ENCODE results near the gene CHRNE. TPM values are rescaled to one million over a fixed set of nuclear protein-coding genes. Genes with fewer than 3 reads are reported as not detected.

CHRNE gene
- total RNA-seq, 4 donors from 2014 or later: 0.50 to 3.6 (median 1.5) TPM

DNA sequence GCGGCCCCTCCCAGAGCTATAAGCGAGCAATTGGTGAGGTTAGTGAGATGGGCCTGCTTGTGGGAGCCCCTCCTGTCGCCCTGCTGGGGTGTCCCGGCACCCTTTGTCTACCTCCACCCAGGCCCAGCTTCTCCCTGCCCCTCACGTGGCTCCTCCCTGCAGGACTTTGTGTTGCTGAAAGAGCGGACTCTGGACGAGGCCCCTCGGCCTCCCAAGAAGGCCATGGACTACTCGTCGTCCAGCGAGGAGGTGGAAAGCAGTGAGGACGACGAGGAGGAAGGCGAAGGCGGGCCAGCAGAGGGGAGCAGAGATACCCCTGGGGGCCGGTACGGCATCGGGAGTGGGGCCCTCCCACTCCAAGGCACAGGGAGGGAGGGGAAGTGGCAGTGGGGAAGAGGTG lies 9.6 kb downstream of the CHRNE start:
- ATAC-seq (ENCODE audit: low FRiP score) (no peak), DNase-seq (ENCODE audit: low spot score) (no peak)
- TF ChIP-seq, protein P1, sequence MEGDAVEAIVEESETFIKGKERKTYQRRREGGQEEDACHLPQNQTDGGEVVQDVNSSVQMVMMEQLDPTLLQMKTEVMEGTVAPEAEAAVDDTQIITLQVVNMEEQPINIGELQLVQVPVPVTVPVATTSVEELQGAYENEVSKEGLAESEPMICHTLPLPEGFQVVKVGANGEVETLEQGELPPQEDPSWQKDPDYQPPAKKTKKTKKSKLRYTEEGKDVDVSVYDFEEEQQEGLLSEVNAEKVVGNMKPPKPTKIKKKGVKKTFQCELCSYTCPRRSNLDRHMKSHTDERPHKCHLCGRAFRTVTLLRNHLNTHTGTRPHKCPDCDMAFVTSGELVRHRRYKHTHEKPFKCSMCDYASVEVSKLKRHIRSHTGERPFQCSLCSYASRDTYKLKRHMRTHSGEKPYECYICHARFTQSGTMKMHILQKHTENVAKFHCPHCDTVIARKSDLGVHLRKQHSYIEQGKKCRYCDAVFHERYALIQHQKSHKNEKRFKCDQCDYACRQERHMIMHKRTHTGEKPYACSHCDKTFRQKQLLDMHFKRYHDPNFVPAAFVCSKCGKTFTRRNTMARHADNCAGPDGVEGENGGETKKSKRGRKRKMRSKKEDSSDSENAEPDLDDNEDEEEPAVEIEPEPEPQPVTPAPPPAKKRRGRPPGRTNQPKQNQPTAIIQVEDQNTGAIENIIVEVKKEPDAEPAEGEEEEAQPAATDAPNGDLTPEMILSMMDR (IDR thresholded peaks at IDR 0.05): no peak

DNA sequence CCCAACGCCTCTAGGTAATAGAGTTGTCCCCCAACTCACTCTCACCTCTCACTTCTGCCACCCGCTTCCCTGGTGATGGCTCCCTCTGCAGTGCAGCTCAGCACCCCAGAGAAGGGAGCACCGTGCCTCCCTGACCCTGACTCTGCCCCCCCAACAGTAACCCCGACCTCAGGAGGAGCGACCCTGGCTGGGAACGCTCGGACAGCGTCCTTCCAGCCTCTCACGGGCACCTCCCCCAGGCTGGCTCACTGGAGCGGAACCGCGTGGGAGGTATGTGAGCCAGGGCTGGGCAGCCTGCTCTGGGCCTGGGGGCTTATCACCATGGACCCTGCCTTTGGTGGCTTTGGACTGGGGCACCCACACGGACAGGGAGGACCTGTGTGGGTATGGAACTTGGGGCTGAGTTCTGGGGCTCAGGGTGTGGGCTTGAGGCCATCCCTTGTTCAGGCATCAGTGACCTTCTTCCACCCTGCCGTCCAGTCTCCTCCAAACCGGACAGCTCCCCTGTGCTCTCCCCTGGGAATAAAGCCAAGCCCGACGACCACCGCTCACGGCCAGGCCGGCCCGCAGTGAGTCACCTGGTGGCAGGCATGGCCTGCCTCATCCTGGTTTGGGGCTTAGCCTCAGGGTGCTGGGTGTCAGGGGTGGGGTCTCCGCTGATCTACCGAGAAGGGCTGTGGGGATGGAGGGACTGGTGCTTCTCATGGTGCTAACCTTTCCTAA lies 10.2 kb downstream of the CHRNE start:
- DNase-seq (ENCODE audit: low spot score) (no peak), ATAC-seq (ENCODE audit: low FRiP score) (no peak)
- TF ChIP-seq, protein P1 (IDR thresholded peaks at IDR 0.05): no peak

DNA sequence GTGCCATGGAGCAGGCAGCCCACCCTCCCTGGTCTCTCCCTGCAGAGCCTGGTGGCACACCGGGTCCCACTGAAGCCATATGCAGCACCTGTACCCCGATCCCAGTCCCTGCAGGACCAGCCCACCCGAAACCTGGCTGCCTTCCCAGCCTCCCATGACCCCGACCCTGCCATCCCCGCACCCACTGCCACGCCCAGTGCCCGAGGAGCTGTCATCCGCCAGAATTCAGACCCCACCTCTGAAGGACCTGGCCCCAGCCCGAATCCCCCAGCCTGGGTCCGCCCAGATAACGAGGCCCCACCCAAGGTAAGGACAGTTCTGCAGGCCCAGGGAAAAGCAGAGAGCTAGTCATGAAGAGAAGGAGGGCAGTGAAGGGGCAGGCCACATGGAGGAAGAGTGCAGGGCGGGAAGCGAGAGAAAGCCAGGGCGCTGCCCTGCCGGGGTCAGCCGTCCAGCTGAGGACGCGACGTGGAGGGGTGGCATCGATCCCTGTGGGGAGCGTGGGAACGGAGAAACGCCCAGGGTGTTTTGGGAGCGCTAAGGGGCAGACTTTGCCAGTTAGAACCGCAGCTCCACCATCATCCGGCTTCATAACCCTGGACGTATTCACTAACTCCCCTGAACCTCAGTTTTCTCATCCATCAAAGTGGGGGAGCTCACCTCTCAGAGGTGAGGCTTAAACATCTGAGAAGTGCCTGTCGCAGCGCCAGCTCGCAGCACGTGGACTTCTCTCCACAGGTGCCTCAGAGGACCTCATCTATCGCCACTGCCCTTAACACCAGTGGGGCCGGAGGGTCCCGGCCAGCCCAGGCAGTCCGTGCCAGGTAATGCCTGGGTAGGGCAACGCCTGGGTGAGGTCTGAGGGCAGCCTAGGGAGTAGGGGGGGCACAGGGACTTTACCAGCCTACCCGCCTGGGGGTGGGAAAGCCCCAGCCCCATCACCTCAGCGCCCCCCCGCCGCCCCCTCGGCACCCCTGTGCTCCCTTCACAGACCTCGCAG lies 11.2 kb downstream of the CHRNE start:
- DNase-seq (ENCODE audit: low spot score) (no peak), ATAC-seq (ENCODE audit: low FRiP score) (no peak)
- TF ChIP-seq, protein P1 (IDR thresholded peaks at IDR 0.05): no peak

DNA sequence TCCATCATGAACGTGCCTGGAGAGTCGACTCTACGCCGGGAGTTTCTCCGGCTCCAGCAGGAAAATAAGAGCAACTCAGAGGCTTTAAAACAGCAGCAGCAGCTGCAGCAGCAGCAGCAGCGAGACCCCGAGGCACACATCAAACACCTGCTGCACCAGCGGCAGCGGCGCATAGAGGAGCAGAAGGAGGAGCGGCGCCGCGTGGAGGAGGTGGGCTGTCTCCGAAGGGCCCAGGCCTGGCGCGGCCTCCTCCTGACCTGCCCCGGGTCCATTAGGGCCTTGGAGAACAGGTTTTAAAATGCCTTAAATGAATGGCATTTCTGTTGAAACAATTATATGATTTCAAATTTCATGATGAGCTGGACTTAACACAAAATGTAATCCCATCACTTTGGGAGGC lies 15.3 kb downstream of the CHRNE start:
- no peak for DNase-seq (ENCODE audit: low spot score)
- TF ChIP-seq, protein P1 (IDR thresholded peaks at IDR 0.05): no peak
- no peak for ATAC-seq (ENCODE audit: low FRiP score)

DNA sequence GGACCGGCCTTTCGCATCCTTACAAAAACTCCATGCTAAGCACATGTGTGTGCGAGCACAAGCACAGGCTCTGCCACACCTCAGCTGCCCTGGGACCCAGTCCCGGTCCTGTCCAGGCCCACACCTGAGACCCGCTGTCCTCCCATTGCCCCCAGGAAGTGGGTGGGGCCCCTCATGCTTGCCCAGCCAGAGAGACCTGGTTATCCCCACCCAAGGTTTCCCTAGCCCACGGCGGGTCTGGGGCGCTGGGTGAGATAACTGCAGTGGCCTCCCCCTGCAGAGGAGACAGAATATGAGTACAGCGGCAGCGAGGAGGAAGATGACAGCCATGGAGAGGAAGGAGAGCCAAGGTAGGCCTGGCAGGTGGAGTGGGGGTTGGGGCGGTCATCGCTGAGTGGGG lies 16.1 kb downstream of the CHRNE start:
- TF ChIP-seq, protein P1 (IDR thresholded peaks at IDR 0.05): no peak
- ATAC-seq (ENCODE audit: low FRiP score) (no peak), DNase-seq (ENCODE audit: low spot score) (no peak)

DNA sequence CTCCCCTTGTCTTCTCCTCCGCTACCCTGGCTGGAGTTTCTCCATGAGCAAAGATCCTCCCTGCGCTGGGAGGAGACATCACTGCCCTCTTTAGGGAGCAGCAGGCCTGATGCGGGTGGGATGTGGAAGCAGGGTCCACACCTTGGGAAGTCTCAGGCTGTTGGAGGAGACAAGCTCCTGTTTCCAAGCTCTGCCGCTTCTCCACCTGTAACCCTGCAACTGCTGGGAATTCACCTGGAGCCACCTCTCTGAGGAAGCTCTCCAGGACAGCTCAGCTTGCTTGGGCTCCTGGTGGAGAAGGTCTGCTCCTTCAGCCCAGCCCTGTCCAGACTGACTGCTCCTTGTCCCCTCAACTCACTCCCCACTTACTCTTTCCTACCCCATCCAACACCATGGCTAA lies 18.4 kb downstream of the CHRNE start:
- TF ChIP-seq, protein P1 (IDR thresholded peaks at IDR 0.05): no peak
- ATAC-seq (ENCODE audit: low FRiP score) (no peak), DNase-seq (ENCODE audit: low spot score) (no peak)

Data from omental fat pad (tissue), 4 donors.